Skeletal muscle tissue (tissue), 4 donors: ENCODE data around the gene SRL. TPM values are rescaled to one million over a fixed set of nuclear protein-coding genes. Genes with fewer than 3 reads are reported as not detected.

Experiments used
- H3K27ac ChIP-seq: one replicate; pipeline ENCODE4 v1.7.0; 2013; ENCODE audit warnings: mild to moderate bottlenecking, low read depth, low read length, inconsistent platforms
- H3K27me3 ChIP-seq, 3 donors: one replicate each; pipeline ENCODE4 v1.7.0; 2013; ENCODE audit warnings: low read length in 3 of 3; ENCODE audit not compliant: control insufficient read depth in 3 of 3, insufficient read depth in 3 of 3
- H3K36me3 ChIP-seq, 3 donors: one replicate each; pipeline ENCODE4 v1.7.0; 2013; ENCODE audit warnings: low read length in 3 of 3; ENCODE audit not compliant: control insufficient read depth in 3 of 3, insufficient read depth in 3 of 3
- H3K4me1 ChIP-seq, 3 donors: one replicate each; pipeline ENCODE4 v1.7.0; 2013; ENCODE audit warnings: low read length in 3 of 3, mild to moderate bottlenecking in 3 of 3; ENCODE audit not compliant: control insufficient read depth in 3 of 3, insufficient read depth in 3 of 3
- H3K4me3 ChIP-seq, 3 donors: one replicate each; pipeline ENCODE4 v1.7.0; 2013; ENCODE audit warnings: low read length in 3 of 3
- H3K9ac ChIP-seq, 3 donors: one replicate each; pipeline ENCODE4 v1.7.0; 2013; ENCODE audit warnings: low read length in 3 of 3, mild to moderate bottlenecking in 3 of 3, moderate library complexity in 2 of 3, low read depth in 1 of 3
- H3K9me3 ChIP-seq, 3 donors: one replicate each; pipeline ENCODE4 v1.7.0; 2013; ENCODE audit warnings: low read length in 3 of 3; ENCODE audit not compliant: control insufficient read depth in 3 of 3
- total RNA-seq: library from RNA; depleted of rRNA; stranded (reverse); fragments of >200 nt; gene quantifications from one replicate; pipeline ENCODE4 v1.2.3, GENCODE V29; 2014
- donor health status: Osteomylitis.

Gene SRL
- total RNA-seq, 1 donor from 2014 or later: 230 TPM

DNA sequence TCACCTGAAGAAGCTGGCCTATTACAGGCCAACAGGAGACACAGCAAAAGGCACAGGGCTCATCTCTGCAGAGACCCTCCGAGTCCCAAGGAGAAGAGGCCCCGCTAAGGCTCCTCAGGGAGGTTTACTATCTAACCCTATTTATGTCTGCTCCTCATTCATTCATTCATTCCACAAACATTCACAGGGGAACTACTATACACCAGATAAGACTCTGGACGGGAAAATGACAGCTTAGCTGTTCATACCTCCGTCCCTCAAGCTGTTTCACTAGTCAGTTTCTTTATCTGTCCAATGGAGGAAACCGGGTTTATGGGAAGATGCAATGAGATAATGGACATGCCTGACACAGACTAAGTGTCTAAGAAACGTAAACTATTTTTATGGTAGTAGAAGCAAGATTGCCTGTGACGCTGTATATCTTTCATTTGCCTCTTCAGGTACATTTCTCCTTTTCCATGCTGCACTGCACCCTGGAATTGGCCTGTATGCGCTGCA is 62.1 kb downstream of the SRL start:
- no peak overlapping the region for H3K9ac ChIP-seq
- H3K27ac ChIP-seq: no peak overlapping the region
- no peaks in the 10 kb centered on the region for H3K27me3 ChIP-seq
- H3K9me3 ChIP-seq: no peaks in the 10 kb centered on the region
- no peaks in the 10 kb centered on the region for H3K36me3 ChIP-seq
- H3K4me3 ChIP-seq: no peak overlapping the region
- peaks cover 6 to 15% (median 12%) of the 10 kb centered on the region in 3 donors for H3K4me1 ChIP-seq

- no peaks in the 10 kb centered on the region for H3K9me3 ChIP-seq
- H3K4me3 ChIP-seq: no peak overlapping the region
- H3K27me3 ChIP-seq: no peaks in the 10 kb centered on the region
- H3K9ac ChIP-seq: no peak overlapping the region
- H3K36me3 ChIP-seq: no peaks in the 10 kb centered on the region
- H3K27ac ChIP-seq: no peak overlapping the region
- H3K4me1 ChIP-seq: peaks cover 1 to 8% (median 4%) of the 10 kb centered on the region in 3 donors
Measured at GRCh38 chr16:4179020-4179419, 62.9 kb downstream of the SRL start.

- Histone ChIP-seq H3K27ac (no peak overlapping the region), H3K9me3 (no peaks in the 10 kb centered on the region), H3K9ac (no peak overlapping the region), H3K27me3 (no peaks in the 10 kb centered on the region), H3K4me3 (no peak overlapping the region), H3K4me1 (peaks cover 0 to 5% (median 4%) of the 10 kb centered on the region in 3 donors), H3K36me3 (no peaks in the 10 kb centered on the region)
Measured at GRCh38 chr16:4178468-4179010, 63.3 kb downstream of the SRL start.

GRCh38 chr16:4176906-4177417 is 64.9 kb downstream of the SRL start:
- no peak overlapping the region for H3K9ac ChIP-seq
- no peaks in the 10 kb centered on the region for H3K36me3 ChIP-seq
- H3K27me3 ChIP-seq: no peaks in the 10 kb centered on the region
- H3K9me3 ChIP-seq: no peaks in the 10 kb centered on the region
- no peak overlapping the region for H3K27ac ChIP-seq
- no peak overlapping the region for H3K4me3 ChIP-seq
- no peaks in the 10 kb centered on the region for H3K4me1 ChIP-seq

DNA sequence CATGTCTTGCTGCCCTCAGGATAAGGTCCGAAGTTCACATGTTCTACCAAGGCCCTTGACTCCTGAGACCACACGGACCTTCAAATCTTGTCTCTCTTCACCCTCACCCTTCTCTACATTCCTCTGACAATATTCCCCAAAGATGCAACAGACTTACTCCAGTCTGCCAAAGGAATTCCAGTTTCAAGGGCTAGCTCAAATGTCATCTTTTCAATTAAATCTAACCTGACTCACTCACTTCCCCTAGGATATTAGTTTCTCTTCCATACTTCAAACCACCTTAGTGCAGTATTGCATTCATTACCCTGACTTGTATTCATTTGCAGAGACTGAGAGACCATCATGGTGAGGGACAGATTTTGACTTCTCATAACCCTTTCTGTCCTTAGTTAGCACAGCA is 66.0 kb downstream of the SRL start:
- Histone ChIP-seq H3K4me3 (no peak overlapping the region), H3K9me3 (no peaks in the 10 kb centered on the region), H3K27ac (no peak overlapping the region), H3K36me3 (no peaks in the 10 kb centered on the region), H3K4me1 (no peaks in the 10 kb centered on the region), H3K27me3 (no peaks in the 10 kb centered on the region), H3K9ac (no peak overlapping the region)

DNA sequence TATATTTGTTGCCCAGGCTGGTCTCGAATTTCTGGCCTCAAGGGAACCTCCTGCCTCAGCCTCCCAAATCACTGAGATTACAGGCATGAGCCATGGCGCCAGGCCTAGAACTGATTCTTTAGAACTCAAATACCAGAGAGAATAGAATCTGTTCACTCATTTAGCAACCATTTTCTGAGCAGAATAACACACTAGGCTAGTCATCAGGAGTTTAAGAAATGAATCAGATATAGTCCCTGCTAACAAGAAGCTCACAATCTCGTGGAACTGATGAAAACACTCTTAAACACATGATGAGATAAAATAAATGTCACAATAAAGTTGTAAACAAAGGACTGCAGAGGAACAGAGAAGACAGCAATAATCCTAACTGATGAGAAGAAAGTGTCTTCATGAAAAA is 69.8 kb downstream of the SRL start:
- Histone ChIP-seq H3K36me3 (no peaks in the 10 kb centered on the region), H3K27me3 (no peaks in the 10 kb centered on the region), H3K27ac (no peak overlapping the region), H3K9me3 (no peaks in the 10 kb centered on the region), H3K4me1 (no peaks in the 10 kb centered on the region), H3K4me3 (no peak overlapping the region), H3K9ac (no peak overlapping the region)

DNA sequence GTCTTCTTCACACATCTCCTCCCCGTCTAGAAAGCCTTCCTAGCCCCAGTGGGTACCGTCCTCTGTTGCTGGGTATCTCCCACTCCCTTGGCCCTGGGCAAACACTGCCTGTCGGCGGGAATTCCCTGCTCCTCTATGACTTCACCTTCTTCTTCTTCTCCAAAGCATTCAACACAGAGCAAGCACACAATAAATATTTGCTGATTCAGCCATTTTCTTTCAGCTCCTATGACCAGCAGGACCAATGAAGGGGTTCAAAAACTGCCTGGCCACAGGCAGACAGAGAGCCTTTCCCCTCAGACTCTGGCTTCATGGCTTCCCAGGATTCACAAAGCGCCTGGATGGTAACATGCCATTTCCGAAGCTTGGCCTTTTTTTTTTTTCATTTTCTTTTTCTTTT is 72.5 kb downstream of the SRL start:
- no peak overlapping the region for H3K9ac ChIP-seq
- H3K27ac ChIP-seq: no peak overlapping the region
- H3K36me3 ChIP-seq: no peaks in the 10 kb centered on the region
- H3K27me3 ChIP-seq: no peaks in the 10 kb centered on the region
- no peak overlapping the region for H3K4me3 ChIP-seq
- H3K9me3 ChIP-seq: no peaks in the 10 kb centered on the region
- H3K4me1 ChIP-seq: no peaks in the 10 kb centered on the region

GRCh38 chr16:4166821-4167220 is 75.1 kb downstream of the SRL start:
- Histone ChIP-seq H3K27ac (no peak overlapping the region), H3K36me3 (no peaks in the 10 kb centered on the region), H3K4me1 (no peaks in the 10 kb centered on the region), H3K9ac (no peak overlapping the region), H3K4me3 (no peak overlapping the region), H3K9me3 (no peaks in the 10 kb centered on the region), H3K27me3 (no peaks in the 10 kb centered on the region)

GRCh38 chr16:4160658-4161430 is 81.0 kb downstream of the SRL start:
- no peaks in the 10 kb centered on the region for H3K4me1 ChIP-seq
- H3K9ac ChIP-seq: no peak overlapping the region
- H3K36me3 ChIP-seq: no peaks in the 10 kb centered on the region
- H3K9me3 ChIP-seq: no peaks in the 10 kb centered on the region
- H3K4me3 ChIP-seq: no peak overlapping the region
- H3K27me3 ChIP-seq: no peaks in the 10 kb centered on the region
- H3K27ac ChIP-seq: no peak overlapping the region

GRCh38 chr16:4159726-4160125 is 82.2 kb downstream of the SRL start:
- no peak overlapping the region for H3K9ac ChIP-seq
- no peaks in the 10 kb centered on the region for H3K27me3 ChIP-seq
- H3K27ac ChIP-seq: no peak overlapping the region
- no peaks in the 10 kb centered on the region for H3K4me1 ChIP-seq
- H3K36me3 ChIP-seq: no peaks in the 10 kb centered on the region
- no peaks in the 10 kb centered on the region for H3K9me3 ChIP-seq
- H3K4me3 ChIP-seq: no peak overlapping the region
